Peyer's patch (tissue), 4 donors: Measurements from ENCODE around the gene FAM234B. TPM values are rescaled to one million over a fixed set of nuclear protein-coding genes. Genes with fewer than 3 reads are reported as not detected.

Experiments
- DNase-seq, 3 donors: peaks; one replicate each; pipeline ENCODE4 v3.0.0-alpha.2; 2017 to 2019
- H3K27ac ChIP-seq, 4 donors: fragments of 200-600 bp; sonication (generic); one replicate each; pipeline ENCODE4 v1.5.1; 2016 to 2019
- H3K27me3 ChIP-seq, 2 donors: fragments of 200-600 bp; sonication (generic); one replicate each; pipeline ENCODE4 v1.5.1; 2019
- H3K36me3 ChIP-seq, 3 donors: fragments of 200-600 bp; sonication (generic); one replicate each; pipeline ENCODE4 v1.5.1; 2016 to 2019
- H3K4me1 ChIP-seq, 4 donors: fragments of 200-600 bp; sonication (generic); one replicate each; pipeline ENCODE4 v1.5.1; 2016 to 2019
- H3K4me3 ChIP-seq, 4 donors: fragments of 200-600 bp; sonication (generic); 1 replicate in 3 of 4; 2 replicates in 1 of 4; pipeline ENCODE4 v1.5.1; 2016 to 2019; ENCODE audit warnings: mild to moderate bottlenecking in 1 of 4
- H3K9me3 ChIP-seq, 4 donors: fragments of 200-600 bp; sonication (generic); one replicate each; pipeline ENCODE4 v1.5.1; 2016 to 2019; ENCODE audit warnings: mild to moderate bottlenecking in 1 of 4
- CTCF ChIP-seq, 6 experiments: fragments of 450-650 bp in 4 of 6; fragments of 200-600 bp in 2 of 6; sonication (generic) in 1 of 6; IDR thresholded peaks; one replicate each; pipeline ENCODE4 v1.5.1; 2017 to 2019; ENCODE audit warnings: antibody characterized with exemption in 6 of 6, mild to moderate bottlenecking in 3 of 6, moderate library complexity in 1 of 6
- POLR2A ChIP-seq, 2 donors: fragments of 450-650 bp; IDR thresholded peaks; one replicate each; pipeline ENCODE4 v1.5.1; 2017; ENCODE audit warnings: antibody characterized with exemption in 2 of 2, mild to moderate bottlenecking in 2 of 2, moderate library complexity in 2 of 2
- total RNA-seq, 4 donors: library from RNA; depleted of rRNA; stranded (reverse); fragments of >200 nt; gene quantifications; one replicate each; pipeline ENCODE4 v1.1.0, GENCODE V29; 2016

FAM234B gene
- total RNA-seq, 4 donors from 2014 or later: 6.5 to 9.1 (median 7.2) TPM

GRCh38 chr12:13039328-13039956 is 4.7 kb upstream of the FAM234B start:
- H3K27me3 ChIP-seq: no peaks in the 10 kb centered on the region
- peaks cover 0 to 14% (median 0%) of the 10 kb centered on the region in 4 donors for H3K4me1 ChIP-seq
- TF ChIP-seq CTCF (IDR thresholded peaks at IDR 0.05): no peak
- no peak for TF ChIP-seq POLR2A (IDR thresholded peaks at IDR 0.05)
- H3K36me3 ChIP-seq: no peaks in the 10 kb centered on the region
- H3K9me3 ChIP-seq: no peaks in the 10 kb centered on the region
- DNase-seq: peak in 1 of 3 donors; percentile 49
- peak overlapping the region in 1 of 4 donors; percentile 7 for H3K27ac ChIP-seq
- no peak overlapping the region for H3K4me3 ChIP-seq

GRCh38 chr12:13041224-13041623 is 3.0 kb upstream of the FAM234B start:
- TF ChIP-seq CTCF (IDR thresholded peaks at IDR 0.05) (no peak), POLR2A (IDR thresholded peaks at IDR 0.05) (no peak)
- no peak overlapping the region for H3K27ac ChIP-seq
- DNase-seq: no peak
- no peaks in the 10 kb centered on the region for H3K27me3 ChIP-seq
- peaks cover 0 to 14% (median 0%) of the 10 kb centered on the region in 4 donors for H3K4me1 ChIP-seq
- H3K4me3 ChIP-seq: no peak overlapping the region
- H3K36me3 ChIP-seq: no peaks in the 10 kb centered on the region
- no peaks in the 10 kb centered on the region for H3K9me3 ChIP-seq

GRCh38 chr12:13042666-13043230 is 1.4 kb upstream of the FAM234B start:
- H3K4me3 ChIP-seq: no peak overlapping the region
- H3K27ac ChIP-seq: no peak overlapping the region
- no peaks in the 10 kb centered on the region for H3K36me3 ChIP-seq
- no peaks in the 10 kb centered on the region for H3K27me3 ChIP-seq
- H3K9me3 ChIP-seq: no peaks in the 10 kb centered on the region
- H3K4me1 ChIP-seq: peaks cover 0 to 14% (median 0%) of the 10 kb centered on the region in 4 donors
- no peak for DNase-seq
- TF ChIP-seq POLR2A (IDR thresholded peaks at IDR 0.05) (no peak), CTCF (IDR thresholded peaks at IDR 0.05) (no peak)

GRCh38 chr12:13044906-13045299 is 722 bp downstream of the FAM234B start:
- no peaks in the 10 kb centered on the region for H3K36me3 ChIP-seq
- no peaks in the 10 kb centered on the region for H3K27me3 ChIP-seq
- peak overlapping the region in 1 of 4 donors; percentile 75 for H3K27ac ChIP-seq
- DNase-seq: no peak
- H3K4me1 ChIP-seq: peaks cover 0 to 5% (median 0%) of the 10 kb centered on the region in 4 donors
- TF ChIP-seq POLR2A (IDR thresholded peaks at IDR 0.05) (no peak), CTCF (IDR thresholded peaks at IDR 0.05) (no peak)
- no peaks in the 10 kb centered on the region for H3K9me3 ChIP-seq
- H3K4me3 ChIP-seq: peak overlapping the region; percentile 82 to 98 (median 96)

DNA sequence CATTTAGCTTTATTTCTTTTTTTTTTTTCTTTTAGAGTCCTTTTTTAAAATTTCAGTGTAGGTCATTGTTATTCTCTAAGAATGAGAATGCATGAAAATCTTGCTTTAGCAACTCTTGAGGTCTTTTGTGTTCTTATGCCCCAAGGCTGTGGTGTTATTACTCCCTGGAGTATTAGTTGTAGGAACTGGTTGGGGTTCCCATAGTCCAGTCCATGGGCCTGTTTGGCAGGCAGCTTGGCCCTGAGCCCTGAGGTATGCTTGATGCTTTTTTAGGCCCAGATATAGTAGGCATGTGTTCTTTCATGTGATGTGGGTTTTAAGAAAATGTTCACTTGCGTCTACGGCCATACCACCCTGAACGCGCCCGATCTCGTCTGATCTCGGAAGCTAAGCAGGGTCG is 1.6 kb downstream of the FAM234B start:
- H3K27me3 ChIP-seq: no peaks in the 10 kb centered on the region
- no peaks in the 10 kb centered on the region for H3K4me1 ChIP-seq
- H3K9me3 ChIP-seq: no peaks in the 10 kb centered on the region
- no peak overlapping the region for H3K4me3 ChIP-seq
- no peak overlapping the region for H3K27ac ChIP-seq
- no peak for DNase-seq
- H3K36me3 ChIP-seq: no peaks in the 10 kb centered on the region
- TF ChIP-seq CTCF (IDR thresholded peaks at IDR 0.05) (no peak), POLR2A (IDR thresholded peaks at IDR 0.05) (no peak)
